Measurements from ENCODE around the gene PTBP2.

The PTBP2 gene

GRCh38 chr1:96820671-96821070 lies 99.1 kb downstream of the PTBP2 start:
- DNase-seq (ENCODE audit: low read depth in 2 of 2), result no peak

GRCh38 chr1:96825231-96825630 lies 103.6 kb downstream of the PTBP2 start:
- no peak for DNase-seq (ENCODE audit: low read depth in 2 of 2)

DNA sequence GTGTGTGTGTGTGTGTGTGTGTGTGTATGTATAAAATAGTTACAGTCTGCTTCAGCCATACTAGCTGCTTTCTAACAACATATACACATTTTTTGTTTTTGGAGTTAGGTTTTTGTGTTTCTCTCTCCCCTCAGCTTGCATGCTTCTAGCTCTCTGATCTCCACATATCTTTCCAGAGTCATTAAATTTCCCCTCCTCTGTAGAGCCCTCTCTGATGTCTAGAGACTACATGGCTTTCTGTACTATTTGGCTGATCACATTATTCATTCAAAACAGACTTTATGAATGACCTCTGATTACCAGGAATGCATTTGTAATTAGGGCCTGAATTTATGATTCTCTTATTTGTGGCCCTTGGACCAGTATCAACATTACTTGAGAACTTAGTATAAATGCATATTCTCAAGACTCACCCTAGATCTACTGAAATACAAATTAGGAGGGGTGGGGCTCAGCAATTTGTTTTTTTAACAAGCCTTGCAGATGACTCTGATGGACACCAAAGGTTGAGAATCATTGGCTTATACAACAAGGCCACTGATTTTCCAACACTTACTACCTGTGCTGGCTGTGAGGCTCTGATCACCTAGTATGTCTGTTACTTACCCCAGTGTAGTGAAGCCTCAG lies 104.5 kb downstream of the PTBP2 start:
- no peak for DNase-seq (ENCODE audit: low read depth in 2 of 2)

GRCh38 chr1:96833376-96833775 lies 111.8 kb downstream of the PTBP2 start:
- no peak for DNase-seq (ENCODE audit: low read depth in 2 of 2)

DNA sequence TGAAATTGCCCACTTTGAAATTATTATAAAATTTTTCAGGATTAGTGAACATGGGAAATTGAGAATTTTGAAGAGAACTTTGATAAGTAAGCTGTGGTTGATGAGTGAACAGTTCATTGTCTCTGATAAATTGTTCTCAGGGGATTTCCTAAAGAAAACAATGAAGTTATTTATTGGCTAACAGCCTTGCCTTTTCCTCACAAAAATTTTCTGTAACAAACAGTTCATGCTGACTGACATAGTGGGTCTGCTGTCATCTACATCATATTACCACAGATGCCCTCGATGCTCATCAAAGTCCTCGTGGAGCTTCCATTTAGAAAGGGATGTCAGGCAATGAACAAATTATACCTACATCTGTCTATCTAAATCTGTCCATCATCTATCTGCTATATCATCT lies 113.4 kb downstream of the PTBP2 start:
- DNase-seq (ENCODE audit: low read depth in 2 of 2), result no peak

GRCh38 chr1:96837057-96837780 lies 115.6 kb downstream of the PTBP2 start:
- DNase-seq (ENCODE audit: low read depth in 2 of 2), result no peak

- no peak for DNase-seq (ENCODE audit: low read depth in 2 of 2)
These were observed 116.2 kb downstream of the PTBP2 start for GRCh38 chr1:96837781-96838216.

DNA sequence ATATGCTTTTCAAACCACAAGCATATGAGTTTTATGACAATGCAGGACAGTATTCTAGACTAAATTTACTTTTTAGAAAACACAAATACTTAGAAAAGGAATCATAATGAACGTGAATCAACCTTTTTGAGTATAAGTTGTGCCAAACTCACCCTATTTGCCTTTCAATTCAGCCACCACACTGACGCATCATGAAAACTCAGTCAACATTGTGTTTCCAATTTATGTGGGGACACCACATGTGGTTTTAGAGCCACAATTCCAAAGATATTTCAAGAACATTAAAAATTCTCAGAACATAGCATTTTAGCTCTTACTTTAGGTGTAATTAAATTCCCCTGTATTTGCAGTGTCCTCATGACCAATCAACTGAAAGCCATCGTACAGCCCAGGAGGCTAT lies 118.8 kb downstream of the PTBP2 start:
- DNase-seq (ENCODE audit: low read depth in 2 of 2), result no peak

DNA sequence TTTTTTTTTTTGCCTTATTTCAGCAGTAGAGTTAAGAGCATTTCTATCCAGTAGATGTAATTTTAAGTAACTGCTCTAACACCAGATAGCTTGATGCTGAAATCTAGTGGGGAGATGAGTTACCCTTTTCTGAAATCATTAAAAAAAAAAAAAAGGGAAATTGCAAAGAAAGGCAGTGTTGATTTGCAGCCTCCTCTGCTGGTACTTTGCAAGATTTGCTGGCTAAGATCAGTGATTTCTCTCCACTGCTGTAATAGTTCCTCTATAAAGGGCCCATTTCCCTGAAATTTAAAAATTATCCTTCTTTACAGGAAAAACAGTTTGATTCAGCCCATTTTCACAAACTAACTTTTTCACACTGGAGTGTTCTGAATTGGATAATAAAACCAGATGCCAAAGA lies 120.6 kb downstream of the PTBP2 start:
- DNase-seq (ENCODE audit: low read depth in 2 of 2), result no peak

- no peak for DNase-seq (ENCODE audit: low read depth in 2 of 2)
These were observed 121.6 kb downstream of the PTBP2 start for GRCh38 chr1:96843196-96843595.

DNA sequence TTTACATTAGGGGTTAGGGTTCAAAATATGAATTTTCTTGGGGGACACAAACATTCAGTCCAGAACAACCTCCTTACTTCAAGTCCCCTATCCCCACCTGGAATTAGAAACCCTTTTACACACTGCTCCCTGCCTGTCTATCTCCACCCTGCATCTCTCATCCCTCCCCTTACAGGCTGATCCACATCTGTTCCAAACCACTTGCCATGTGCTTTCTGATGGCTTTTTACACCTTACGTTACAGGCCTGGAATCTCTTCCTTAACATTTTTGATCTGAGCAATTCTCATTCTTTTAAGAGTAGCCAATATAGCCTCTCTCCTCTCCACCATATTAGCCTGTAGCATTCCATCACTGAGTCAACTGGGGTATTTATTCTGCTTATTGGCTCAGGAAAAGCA lies 122.0 kb downstream of the PTBP2 start:
- no peak for DNase-seq (ENCODE audit: low read depth in 2 of 2)

DNA sequence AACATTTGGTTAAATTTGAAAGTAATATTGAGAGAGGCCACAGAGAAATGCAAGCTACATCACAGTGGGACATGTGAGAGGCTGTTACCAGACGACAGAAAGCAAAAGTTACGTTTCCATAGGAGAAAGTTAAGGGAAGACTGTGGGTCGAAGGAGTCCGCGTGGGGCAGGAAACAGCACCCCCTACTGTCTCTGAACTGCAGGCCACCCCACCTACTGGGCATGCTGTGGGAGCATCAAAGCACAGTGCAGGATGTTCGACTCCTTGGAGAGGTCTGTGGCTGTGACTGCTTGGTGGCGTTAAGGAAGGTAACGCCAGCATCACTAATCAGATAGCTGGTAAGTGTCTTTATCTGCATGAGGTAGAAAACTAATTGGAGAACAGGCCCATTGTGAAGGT lies 123.9 kb downstream of the PTBP2 start:
- peak in 1 of 2 donors; percentile 13 for DNase-seq (ENCODE audit: low read depth in 2 of 2)

DNA sequence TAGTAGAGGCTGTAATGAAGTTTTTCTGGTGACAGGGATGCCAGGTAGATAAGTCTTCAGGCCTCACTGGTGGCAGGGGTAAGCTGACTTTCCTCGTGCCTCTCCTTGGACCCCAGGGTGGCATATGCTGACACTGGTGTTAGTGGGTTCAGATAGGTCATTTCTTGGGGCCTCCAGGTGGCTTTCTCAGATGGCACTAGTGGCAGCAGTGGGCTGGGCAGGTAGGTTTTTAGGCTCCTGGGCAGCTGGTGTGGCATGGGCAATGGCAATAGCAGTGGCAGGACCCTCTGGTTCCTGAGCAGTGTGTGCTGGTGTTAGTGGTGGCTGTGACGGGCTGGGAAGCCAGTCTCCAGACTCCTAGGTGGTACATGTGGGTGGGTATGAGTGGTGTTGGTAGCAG lies 140.3 kb downstream of the PTBP2 start:
- DNase-seq (ENCODE audit: low read depth in 2 of 2), result no peak

DNA sequence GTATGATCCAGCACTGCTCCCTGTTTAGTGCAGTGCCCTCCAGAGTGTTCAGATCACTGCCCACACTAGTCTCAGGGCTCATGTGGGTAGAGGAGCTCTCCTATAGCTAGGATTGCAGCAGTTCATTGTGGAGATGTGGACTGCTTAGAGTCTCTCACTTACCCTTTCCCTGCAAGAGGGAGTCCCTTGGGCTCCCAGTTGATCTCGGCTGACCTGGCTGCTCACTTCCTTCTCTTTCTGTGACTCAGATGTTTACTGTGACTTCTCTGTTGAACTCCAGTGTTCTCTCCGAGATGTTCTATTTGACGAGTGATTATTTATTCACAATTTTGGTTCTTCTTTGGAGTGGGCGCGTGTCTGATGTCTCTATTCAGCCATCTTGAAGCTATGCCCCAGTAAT lies 141.9 kb downstream of the PTBP2 start:
- no peak for DNase-seq (ENCODE audit: low read depth in 2 of 2)
